Prostate gland (tissue), 2 donors: ENCODE results near the gene DLX4.

Experiments
- CTCF ChIP-seq, 4 experiments: fragments of 200-600 bp in 2 of 4; fragments of 450-650 bp in 2 of 4; sonication (generic) in 2 of 4; IDR thresholded peaks; 1 replicate in 3 of 4; 2 replicates in 1 of 4; pipeline ENCODE4 v1.5.1; 2016 to 2019; ENCODE audit warnings: antibody characterized with exemption in 4 of 4, mild to moderate bottlenecking in 2 of 4, moderate library complexity in 2 of 4
- POLR2AphosphoS5 ChIP-seq: sonication (generic); formaldehyde crosslinking; IDR thresholded peaks from one replicate; pipeline ENCODE4 v1.6.1; 2017; ENCODE audit warnings: antibody characterized with exemption

- no peak for TF ChIP-seq CTCF (IDR thresholded peaks at IDR 0.05)
- TF ChIP-seq POLR2AphosphoS5: no peak
These were observed 46.2 kb downstream of the DLX4 start for GRCh38 chr17:50015146-50015545.
